ENCODE data around the gene PLXNA2.
A peak's percentile ranks its signal among the peaks of the same experiment; 100 is the strongest.

PLXNA2 gene

GRCh38 chr1:208264469-208265121, 20.4 kb upstream of the PLXNA2 start:
- no peak for DNase-seq

- no peak for DNase-seq
Measured at GRCh38 chr1:208261874-208262273, 17.7 kb upstream of the PLXNA2 start.

GRCh38 chr1:208258277-208258676, 14.1 kb upstream of the PLXNA2 start:
- no peak for DNase-seq

- no peak for DNase-seq
Measured at GRCh38 chr1:208257351-208257750, 13.2 kb upstream of the PLXNA2 start.

GRCh38 chr1:208256556-208256955, 12.4 kb upstream of the PLXNA2 start:
- DNase-seq: no peak

GRCh38 chr1:208256091-208256490, 11.9 kb upstream of the PLXNA2 start:
- DNase-seq: no peak

- DNase-seq: no peak
Measured at GRCh38 chr1:208254862-208255261, 10.7 kb upstream of the PLXNA2 start.

- DNase-seq: no peak
Measured at GRCh38 chr1:208254376-208254775, 10.2 kb upstream of the PLXNA2 start.

GRCh38 chr1:208252836-208253576, 8.8 kb upstream of the PLXNA2 start:
- no peak for DNase-seq

- DNase-seq: no peak
Measured at GRCh38 chr1:208251911-208252835, 8.0 kb upstream of the PLXNA2 start.

GRCh38 chr1:208251015-208251414, 6.8 kb upstream of the PLXNA2 start:
- DNase-seq: no peak

GRCh38 chr1:208250613-208251012, 6.4 kb upstream of the PLXNA2 start:
- DNase-seq: no peak

GRCh38 chr1:208248991-208249696, 5.0 kb upstream of the PLXNA2 start:
- DNase-seq: no peak

GRCh38 chr1:208248307-208248801, 4.2 kb upstream of the PLXNA2 start:
- DNase-seq: no peak

- DNase-seq: no peak
Measured at GRCh38 chr1:208247696-208248095, 3.5 kb upstream of the PLXNA2 start.

- DNase-seq: peak; percentile 85
Measured at GRCh38 chr1:208245185-208245705, 1.1 kb upstream of the PLXNA2 start.

GRCh38 chr1:208243527-208243966, 637 bp downstream of the PLXNA2 start:
- DNase-seq: peak; percentile 22

GRCh38 chr1:208242941-208243526, 1.1 kb downstream of the PLXNA2 start:
- DNase-seq: peak; percentile 15

GRCh38 chr1:208242146-208242545, 2.0 kb downstream of the PLXNA2 start:
- no peak for DNase-seq

GRCh38 chr1:208241512-208241911, 2.7 kb downstream of the PLXNA2 start:
- no peak for DNase-seq

GRCh38 chr1:208240662-208241355, 3.4 kb downstream of the PLXNA2 start:
- DNase-seq: no peak
